ENCODE measurements around the gene TYMP. TPM values are rescaled to one million over a fixed set of nuclear protein-coding genes. Genes with fewer than 3 reads are reported as not detected.

TYMP gene
- total and polyA plus RNA-seq, 2 of the 8 experiments (the other 6 are each of a cell fraction or from before 2014, with no cell fraction given), result 0.43 to 0.48 TPM

GRCh38 chr22:50505276-50505775 lies 24.5 kb downstream of the TYMP start:
- POLR2A ChIA-PET (ENCODE audit: partially characterized antibody), result interaction anchor here (2.7 kb wide), 1 partner anchor 21 kb away, joined by 17 read pairs; the partner anchor contains the start of gene MIOX
- Histone ChIP-seq H4K20me1 (replicated peaks in 1 of 2; ENCODE audit: control insufficient read depth in 1 of 2, insufficient read depth in 2 of 2, low read length in 2 of 2) (peaks cover 0 to 18% of the 10 kb centered on the region in 2 experiments), H2BK5ac (ENCODE audit: low read depth, low read length) (no peak overlapping the region), H2BK120ac (replicated peaks; ENCODE audit: low read depth, low read length) (no peak overlapping the region), H2AK5ac (ENCODE audit: low read depth, low read length) (no peak overlapping the region), H4K91ac (replicated peaks; ENCODE audit: insufficient read length, low read length) (no peak overlapping the region), H3K79me1 (ENCODE audit: low read depth, low read length) (peaks cover 9% of the 10 kb centered on the region; the same call in 1 of the 2 replicates), H3K27ac (ENCODE audit: low read depth, low read length) (no peak overlapping the region), H3K56ac (replicated peaks; ENCODE audit: insufficient read length, low read depth, low read length) (no peak overlapping the region), H3K9ac (replicated peaks in 1 of 4; ENCODE audit: extremely low read depth in 1 of 4, low read depth in 3 of 4, low read length in 3 of 4) (no peak overlapping the region), H3K27me3 (replicated peaks in 1 of 4; ENCODE audit: control insufficient read depth in 3 of 4, extremely low read depth in 1 of 4, insufficient read depth in 3 of 4, low read length in 3 of 4) (no peaks in the 10 kb centered on the region), H3K79me2 (ENCODE audit: control insufficient read depth in 1 of 2, insufficient read depth in 2 of 2, low read length in 2 of 2) (peaks cover 0 to 17% of the 10 kb centered on the region in 2 experiments; a peak in 2 of 4 replicates), H2BK12ac (ENCODE audit: low read depth, low read length) (no peak overlapping the region), H4K8ac (ENCODE audit: extremely low read depth, insufficient read depth, low read length) (no peak overlapping the region), H2BK15ac (ENCODE audit: low read length) (no peak overlapping the region), H3K4ac (replicated peaks; ENCODE audit: insufficient read length, low read depth, low read length) (no peak overlapping the region), H3K9me3 (ENCODE audit: insufficient read depth in 2 of 2, low read depth in 1 of 2, low read length in 1 of 2) (no peaks in the 10 kb centered on the region), H3K4me2 (ENCODE audit: insufficient read depth in 1 of 2, low read depth in 2 of 2, low read length in 2 of 2) (no peak overlapping the region), H3K4me1 (replicated peaks in 1 of 4; ENCODE audit: control insufficient read depth in 3 of 4, insufficient read depth in 4 of 4, low read length in 3 of 4) (peaks cover 2 to 8% (median 5%) of the 10 kb centered on the region in 4 experiments), H2BK20ac (ENCODE audit: low read length) (no peak overlapping the region), H3K4me3 (ENCODE audit: extremely low read depth in 1 of 4, insufficient read depth in 2 of 4, low read depth in 3 of 4, low read length in 4 of 4) (no peak overlapping the region), H3K18ac (ENCODE audit: extremely low read depth, low read length) (no peak overlapping the region), H3K14ac (ENCODE audit: insufficient read length) (no peak overlapping the region), H4K5ac (ENCODE audit: insufficient read length, low read depth, low read length) (no peak overlapping the region), H3K23ac (ENCODE audit: insufficient read length) (no peak overlapping the region), H2AFZ (ENCODE audit: low read length) (no peak overlapping the region), H3K36me3 (ENCODE audit: control insufficient read depth in 2 of 4, insufficient read depth in 4 of 4, low read length in 3 of 4) (peaks cover 0 to 15% (median 0%) of the 10 kb centered on the region in 4 experiments; a peak in 2 of 8 replicates), H3K23me2 (ENCODE audit: low read depth, low read length) (peaks cover 11% of the 10 kb centered on the region; the same call in 1 of the 2 replicates)
- CTCF ChIA-PET (ENCODE audit: partially characterized antibody), result interaction anchor here (0.5 to 1.0 kb wide), 2 partner anchors 9 to 145 kb away, joined by 3 read pairs; no protein-coding TSS in a partner anchor
- DNase-seq (ENCODE audit: low read depth in 1 of 2, low spot score in 2 of 2) (no peak), FAIRE-seq (no peak)
- 95% methylated on average over 14 of the region's 14 CpGs; no CpG with 5 or more reads in 1 of the 2 experiments for WGBS, 2 experiments (ENCODE audit: extremely low coverage in 1 of 2, insufficient coverage in 1 of 2, insufficient read length in 1 of 2, insufficient replicate concordance in 2 of 2, low coverage in 1 of 2, low lambda C conversion rate in 2 of 2, missing lambda C conversion rate in 1 of 2)
- no peak for TF ChIP-seq JUND (IDR thresholded peaks at IDR 0.05; ENCODE audit: low read length)
- no peak for TF ChIP-seq RNF2 (IDR thresholded peaks at IDR 0.05; ENCODE audit: borderline replicate concordance, low read depth, low read length, missing control alignments, poor library complexity, severe bottlenecking)
- TF ChIP-seq BCL11A (IDR thresholded peaks at IDR 0.05; ENCODE audit: low read depth in 2 of 2, low read length in 2 of 2), result no peak
- no peak for TF ChIP-seq POLR2AphosphoS5 (IDR thresholded peaks at IDR 0.05; ENCODE audit: low read depth, low read length)
- TF ChIP-seq ASH2L (IDR thresholded peaks at IDR 0.05; ENCODE audit: low read length), result no peak
- no peak for TF ChIP-seq RFX5 (IDR thresholded peaks at IDR 0.05; ENCODE audit: borderline replicate concordance, low read depth, low read length)
- TF ChIP-seq TAF1 (IDR thresholded peaks at IDR 0.05; ENCODE audit: low read depth, low read length), result no peak
- TF ChIP-seq CHD2 (IDR thresholded peaks at IDR 0.05; ENCODE audit: low read length), result no peak
- TF ChIP-seq POU5F1 (IDR thresholded peaks at IDR 0.05; ENCODE audit: low read depth, low read length), result no peak
- no peak for TF ChIP-seq SAP30 (IDR thresholded peaks at IDR 0.05; ENCODE audit: insufficient read depth, insufficient replicate concordance, low read length)
- no peak for TF ChIP-seq GABPA (IDR thresholded peaks at IDR 0.05; ENCODE audit: borderline replicate concordance, insufficient read depth, low read length)
- TF ChIP-seq HDAC2 (IDR thresholded peaks at IDR 0.05; ENCODE audit: borderline replicate concordance in 1 of 2, low read depth in 2 of 2, low read length in 2 of 2), result no peak
- no peak for TF ChIP-seq KDM4A (IDR thresholded peaks at IDR 0.05; ENCODE audit: low read depth, low read length, severe bottlenecking)
